IPS-11a (cell line): ENCODE measurements around the gene RPL23.

Experiments
- H3K4me3 ChIP-seq: one replicate; pipeline ENCODE4 v1.5.1; 2013; ENCODE audit warnings: low read depth, low read length, control low read depth

RPL23 gene

DNA sequence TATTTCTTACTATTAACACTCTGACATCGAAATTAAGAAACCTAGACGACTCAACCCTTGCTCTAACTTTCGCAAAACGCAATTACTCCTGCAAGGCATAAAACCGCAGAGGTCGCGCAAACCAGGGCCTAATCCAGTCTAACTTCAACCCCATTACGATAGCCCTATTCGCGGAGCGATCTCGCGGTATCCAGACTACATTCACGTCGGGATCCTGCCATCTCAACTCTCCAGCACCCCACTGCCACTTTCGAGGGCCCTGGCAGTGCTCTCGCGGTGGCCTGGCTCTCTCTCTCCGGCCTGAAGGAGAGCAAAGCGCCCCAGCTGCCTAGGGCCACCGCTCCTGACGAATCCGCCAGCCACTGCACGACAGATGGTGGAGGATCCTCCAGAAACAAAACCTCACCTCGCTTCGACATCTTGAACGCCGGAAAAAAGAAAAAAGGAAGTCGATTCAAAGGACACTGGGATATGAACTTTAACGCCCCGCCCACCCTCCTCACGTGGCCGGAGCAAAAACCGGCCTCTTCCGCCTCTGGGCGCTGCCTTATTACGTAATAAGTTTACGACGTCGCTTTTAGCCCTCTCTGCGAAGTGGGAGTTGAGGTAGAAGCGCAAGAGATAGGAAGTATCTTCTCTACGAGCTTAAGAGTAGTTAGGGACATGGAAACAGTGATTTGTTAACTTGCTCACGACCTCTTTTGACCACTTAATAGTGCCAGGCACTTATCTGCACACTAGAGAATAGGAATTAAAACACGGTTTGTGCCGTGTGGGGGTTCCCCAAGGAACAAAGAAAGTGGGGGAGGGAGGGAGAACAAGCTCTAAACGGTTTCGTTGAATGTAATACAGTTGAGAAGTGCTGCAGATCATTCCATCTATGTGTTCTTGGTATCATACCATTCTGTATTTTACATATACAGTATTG, at the start of gene RPL23:
Gene RPL23, minus strand, starts transcription at position 430 of the 928 bp plus-strand sequence. Its CDS starts 11 bp downstream, at position 419.
- H3K4me3 ChIP-seq, result peak within 1 kb of the TSS; percentile 99

DNA sequence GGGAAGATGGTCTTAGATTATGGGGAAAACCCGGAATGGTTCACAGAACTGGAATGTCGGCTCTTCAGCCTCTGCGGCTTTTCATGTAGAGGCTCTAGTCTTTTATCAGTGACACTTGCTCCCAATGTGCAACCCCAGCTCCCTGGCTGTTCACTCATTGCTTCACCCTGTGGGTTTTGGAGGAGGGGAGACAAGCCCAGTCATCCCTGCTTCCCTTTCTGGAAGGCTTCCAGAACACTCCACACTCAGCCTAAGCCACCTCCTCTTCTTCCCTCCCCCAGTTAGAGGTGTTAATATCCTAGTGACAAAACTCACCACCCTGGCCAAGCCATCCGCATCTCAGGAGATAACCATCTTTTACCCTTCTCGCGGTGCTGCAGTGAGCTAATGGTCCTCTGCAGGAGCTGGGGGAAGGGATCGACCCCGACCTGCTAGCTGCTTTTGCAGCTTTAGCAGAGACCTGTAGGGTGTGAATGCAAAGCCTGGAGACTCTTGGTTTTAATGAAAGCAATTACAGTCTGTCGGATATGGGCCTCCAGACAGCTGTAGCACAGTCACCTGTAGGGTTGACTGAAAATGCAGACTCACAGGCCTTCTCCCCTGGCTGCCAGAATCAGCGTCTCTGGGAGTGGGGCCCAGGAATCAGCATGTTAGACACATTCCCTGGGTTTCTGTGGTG, 47.6 kb upstream of the RPL23 start:
- no peak overlapping the region for H3K4me3 ChIP-seq

DNA sequence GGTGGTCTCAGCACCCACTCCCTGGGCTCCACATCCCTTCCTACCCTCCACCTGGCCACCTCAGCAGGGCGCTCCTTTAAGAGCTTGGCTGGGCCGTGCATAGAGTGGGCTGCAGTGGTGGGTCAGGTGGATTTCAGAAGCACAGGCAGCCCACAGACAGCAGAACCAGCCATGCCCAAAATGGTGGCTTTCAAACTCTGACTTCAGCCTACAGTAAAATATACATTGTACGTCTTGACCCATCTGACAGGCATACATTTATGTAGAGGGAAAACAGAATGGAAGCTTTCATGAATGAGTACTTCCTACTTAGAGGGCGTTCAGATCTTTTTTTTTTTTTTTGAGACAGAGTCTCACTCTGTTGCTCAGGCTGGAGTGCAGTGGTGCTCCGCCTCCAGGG, 45.9 kb upstream of the RPL23 start:
- no peak overlapping the region for H3K4me3 ChIP-seq

DNA sequence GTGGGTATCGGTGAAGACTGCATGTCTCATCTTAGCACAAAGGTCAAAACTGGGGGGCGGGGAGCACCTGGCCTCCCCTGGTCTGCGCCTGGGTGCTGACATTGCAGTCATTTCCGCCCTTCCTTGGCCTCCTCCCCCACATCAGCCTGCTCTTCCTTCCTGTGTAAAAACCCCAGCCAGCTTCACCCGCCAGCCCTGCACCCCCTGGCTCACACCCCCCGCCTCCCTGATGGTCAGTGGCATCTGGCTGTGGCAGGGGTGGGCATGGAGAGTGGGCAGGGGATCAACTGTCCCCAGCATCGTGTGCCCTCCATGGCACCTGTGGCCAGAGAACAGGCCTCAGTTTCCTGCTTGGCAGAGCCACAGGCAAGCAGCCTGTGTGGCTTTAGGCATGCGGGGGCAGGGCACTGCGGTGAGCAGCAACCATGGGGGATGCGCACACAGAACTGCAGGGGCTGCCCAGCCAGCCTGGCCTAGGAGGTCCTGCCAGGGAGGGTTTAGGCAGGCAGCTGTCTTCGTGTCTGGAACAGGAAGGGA, 45.4 kb upstream of the RPL23 start:
- no peak overlapping the region for H3K4me3 ChIP-seq

DNA sequence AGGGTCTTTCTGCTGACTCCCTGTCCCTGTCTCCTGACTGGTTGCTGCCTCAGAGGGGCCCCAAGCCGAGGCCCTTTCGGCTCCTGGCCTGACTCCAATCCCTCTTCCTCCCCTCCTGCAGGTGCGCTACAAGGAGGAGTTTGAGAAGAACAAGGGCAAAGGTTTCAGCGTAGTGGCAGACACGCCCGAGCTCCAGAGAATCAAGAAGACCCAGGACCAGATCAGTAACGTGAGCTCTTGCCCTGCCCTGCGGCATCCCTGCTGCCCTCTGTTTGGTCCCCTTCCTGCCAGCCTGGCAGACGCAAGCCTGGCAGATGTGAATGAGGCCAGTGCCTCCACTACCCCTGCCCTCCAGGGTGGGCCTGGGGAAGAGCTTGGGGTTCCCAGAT, 44.8 kb upstream of the RPL23 start:
- no peak overlapping the region for H3K4me3 ChIP-seq

DNA sequence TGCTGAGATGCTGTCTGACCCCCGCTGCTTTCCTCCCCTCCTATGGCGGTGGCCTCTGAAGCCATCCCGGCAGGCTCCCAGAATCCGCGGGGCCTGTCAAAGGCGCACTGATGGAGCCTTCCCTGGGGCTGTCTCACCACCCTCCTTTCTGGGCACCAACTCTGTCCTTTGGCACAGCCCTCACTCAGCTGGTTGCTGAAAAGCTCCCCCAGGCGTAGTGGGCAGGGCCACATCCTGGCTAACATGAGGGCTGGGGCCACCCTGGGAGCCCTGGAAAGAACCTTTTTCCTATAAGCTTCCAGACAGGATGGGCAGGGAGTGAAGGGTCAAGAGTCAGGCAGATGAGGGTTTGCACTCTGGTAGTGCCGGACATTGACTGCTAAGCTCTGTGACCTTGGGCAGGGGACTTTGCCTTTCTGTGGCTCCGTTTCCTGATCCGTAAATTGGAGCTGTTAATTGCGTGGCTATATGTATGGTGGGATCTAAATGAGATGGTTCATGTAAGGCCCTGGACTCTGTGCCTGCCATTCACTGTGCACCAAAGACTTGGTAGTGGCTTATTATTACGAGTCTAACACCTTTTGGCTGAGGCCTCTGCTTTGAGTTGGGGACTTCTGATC, 44.3 kb upstream of the RPL23 start:
- H3K4me3 ChIP-seq, result no peak overlapping the region

DNA sequence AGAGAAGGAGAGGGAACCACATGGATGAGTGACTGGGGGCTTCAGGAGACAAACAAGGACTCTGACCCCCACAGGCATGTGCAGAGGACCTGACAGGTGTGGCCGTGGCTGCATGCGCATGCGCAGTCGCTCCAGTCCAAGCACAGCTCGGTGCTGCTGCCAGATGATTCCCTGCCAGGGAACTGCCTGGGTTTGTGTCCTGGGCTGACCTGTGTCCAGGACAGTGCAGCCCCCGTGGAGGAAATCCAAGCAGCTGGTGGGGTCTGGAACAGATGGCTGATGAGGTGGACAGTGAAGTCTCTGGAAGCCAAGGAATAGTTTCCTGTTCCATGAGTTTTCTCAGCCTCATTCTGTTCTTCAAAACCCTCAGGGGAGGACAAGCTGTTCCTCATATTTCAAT, 43.7 kb upstream of the RPL23 start:
- no peak overlapping the region for H3K4me3 ChIP-seq

DNA sequence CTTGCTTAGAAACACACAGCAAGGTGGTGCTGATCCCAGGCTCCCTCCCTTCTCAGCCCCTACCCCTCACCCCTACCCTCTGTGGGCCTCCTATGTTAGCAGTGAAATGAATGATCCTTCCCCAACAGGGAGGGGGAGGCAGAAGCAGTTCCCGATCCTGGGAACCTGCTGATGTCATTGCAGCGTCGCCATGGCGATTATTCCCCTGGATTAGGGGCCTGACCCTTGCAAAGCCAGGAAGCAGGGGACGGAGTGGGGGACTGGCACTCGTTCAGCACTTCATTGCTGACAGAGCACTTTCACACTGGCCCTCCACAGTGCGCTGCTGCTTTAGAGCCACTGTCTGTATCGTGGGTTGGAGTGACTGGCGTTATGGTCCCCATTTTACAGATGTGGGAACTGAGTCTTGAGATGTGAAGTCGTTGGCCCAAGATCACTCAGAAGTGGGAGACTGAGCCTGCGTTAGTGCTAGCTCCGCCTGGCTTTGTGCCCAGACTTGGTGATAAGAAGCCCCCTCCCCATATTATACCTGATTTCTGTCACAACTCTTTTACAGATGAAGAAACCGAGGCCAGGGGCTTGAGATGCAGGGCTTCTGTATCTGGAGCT, 42.9 kb upstream of the RPL23 start:
- no peak overlapping the region for H3K4me3 ChIP-seq

DNA sequence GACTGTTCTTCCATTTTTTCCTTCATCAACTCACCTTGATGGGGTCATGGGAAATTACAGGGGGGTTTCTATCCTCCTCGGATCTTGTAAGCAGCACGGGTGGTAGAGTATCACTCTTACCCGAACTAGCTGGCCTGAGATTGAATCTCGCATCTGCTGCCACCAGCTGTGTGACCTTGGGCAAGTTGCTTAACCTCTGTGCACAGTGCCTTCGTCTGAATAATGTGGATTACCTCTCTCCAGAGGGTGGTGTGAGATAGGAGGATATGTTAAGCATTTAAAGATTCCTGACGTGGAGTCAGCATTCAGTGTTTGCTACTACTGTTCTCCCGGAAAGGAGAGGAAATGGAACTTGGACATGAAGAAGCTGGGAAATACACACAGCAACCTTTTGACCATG, 40.8 kb upstream of the RPL23 start:
- H3K4me3 ChIP-seq, result no peak overlapping the region

DNA sequence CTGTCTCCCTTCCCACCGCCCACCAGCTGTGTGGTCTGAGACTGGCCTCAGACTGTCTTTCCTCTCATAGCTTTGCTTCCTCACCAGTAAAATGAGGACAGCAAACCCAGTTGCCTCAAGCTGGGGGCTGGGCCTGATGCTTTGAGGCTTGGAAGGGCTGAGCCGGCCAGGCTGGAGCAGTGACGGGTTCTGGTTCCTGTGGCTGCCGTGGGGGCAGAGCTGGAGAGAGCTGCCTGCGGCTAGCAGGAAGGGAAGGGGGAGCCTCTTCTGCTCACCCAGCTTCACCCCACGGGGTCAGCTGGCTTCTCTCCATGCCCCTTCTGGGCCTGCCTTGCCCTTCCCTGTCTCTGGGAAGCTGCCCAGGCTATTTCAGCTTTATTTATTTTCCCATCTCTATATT, 40.1 kb upstream of the RPL23 start:
- no peak overlapping the region for H3K4me3 ChIP-seq

DNA sequence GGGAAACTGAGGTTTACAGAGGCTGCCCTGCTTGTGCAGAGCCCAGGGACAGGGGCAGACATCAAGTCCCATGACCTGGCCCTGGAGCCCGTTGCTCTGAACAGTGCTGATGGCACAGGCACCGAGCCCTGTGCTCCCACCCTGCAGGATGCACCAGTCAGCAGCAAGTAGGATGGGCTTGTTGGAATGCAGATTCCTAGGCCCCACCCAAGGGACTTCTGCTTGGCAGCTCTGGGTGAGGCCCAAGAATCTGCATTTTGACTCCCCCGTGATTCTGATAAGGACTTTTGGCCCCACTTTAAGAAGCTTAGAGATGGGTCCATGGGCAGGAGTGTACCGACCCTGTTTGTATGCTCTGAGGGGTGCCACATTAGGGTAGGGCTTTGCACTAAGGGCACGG, 39.6 kb upstream of the RPL23 start:
- no peak overlapping the region for H3K4me3 ChIP-seq

DNA sequence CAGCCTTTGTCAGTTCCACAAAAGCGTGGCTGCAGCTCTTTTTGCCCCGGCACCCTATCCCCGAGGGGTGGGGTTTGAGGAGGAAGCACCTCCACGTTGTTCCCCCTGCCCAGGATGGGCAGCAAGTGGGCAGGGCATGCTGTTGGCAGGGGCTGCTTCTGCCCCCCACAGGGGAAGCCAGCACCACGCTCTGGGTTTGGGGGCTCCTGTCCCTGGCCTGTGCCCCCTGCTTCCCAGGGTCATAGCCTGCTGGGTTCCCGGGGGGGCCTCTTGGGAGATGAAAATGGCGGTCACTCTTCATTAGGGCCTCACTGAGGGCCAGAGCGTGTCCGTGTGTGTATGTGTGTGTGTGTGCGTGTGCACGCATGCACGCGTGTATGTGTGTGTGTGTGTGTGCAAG, 39.1 kb upstream of the RPL23 start:
- H3K4me3 ChIP-seq, result no peak overlapping the region

DNA sequence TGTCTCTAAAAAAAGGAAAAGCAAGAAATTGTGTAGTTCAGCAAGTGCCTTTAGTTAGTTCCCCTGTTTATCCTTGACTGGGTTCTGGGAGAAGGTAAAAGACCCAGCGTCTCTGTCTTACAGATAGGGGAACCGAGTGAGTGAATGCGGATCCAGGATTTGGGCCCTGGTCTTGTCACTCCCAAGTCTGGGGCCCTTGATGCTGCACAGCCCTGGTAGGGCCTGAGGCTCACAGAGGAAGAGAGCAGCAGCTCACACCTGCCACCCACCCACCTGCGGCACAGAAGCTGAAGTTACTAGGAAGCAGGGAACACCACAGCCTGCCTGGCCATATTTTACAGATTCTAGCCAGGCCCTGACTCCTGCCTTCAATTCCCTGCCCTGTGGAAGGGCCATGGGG, 38.6 kb upstream of the RPL23 start:
- H3K4me3 ChIP-seq, result no peak overlapping the region

DNA sequence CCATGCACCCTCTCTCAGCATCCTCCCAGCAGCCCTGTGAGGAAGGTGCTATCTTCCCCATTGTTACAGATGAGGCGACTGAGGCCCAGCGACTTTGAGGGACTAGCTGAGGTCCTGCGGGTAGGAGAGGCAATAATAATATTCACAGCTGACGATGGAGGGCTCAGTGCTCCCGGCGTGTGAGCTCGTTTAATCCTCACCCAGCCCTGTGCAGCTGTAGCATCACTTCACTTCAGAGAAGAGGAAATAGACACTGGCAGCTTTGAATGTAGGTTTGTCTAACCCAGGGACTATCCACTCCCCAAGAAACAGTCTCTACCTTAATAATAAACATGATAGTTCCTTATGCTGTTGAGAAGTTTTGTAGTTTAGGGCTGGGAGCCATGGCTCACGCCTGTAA, 37.9 kb upstream of the RPL23 start:
- H3K4me3 ChIP-seq, result no peak overlapping the region

DNA sequence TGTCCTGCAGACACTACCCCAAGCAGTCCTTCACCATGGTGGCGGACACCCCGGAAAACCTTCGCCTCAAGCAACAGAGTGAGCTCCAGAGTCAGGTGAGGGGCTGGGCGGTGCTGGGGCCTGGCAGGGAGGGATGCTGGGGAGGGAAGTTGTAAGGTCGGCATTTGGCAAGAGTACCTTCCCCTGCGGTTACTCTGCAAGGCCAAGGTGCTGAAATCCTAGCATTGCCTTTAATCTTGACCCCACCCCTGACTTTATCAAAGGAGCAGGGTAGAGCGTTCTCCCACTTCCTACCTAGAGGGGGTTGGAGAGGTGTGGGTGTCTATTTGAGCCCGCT, 36.9 kb upstream of the RPL23 start:
- no peak overlapping the region for H3K4me3 ChIP-seq

DNA sequence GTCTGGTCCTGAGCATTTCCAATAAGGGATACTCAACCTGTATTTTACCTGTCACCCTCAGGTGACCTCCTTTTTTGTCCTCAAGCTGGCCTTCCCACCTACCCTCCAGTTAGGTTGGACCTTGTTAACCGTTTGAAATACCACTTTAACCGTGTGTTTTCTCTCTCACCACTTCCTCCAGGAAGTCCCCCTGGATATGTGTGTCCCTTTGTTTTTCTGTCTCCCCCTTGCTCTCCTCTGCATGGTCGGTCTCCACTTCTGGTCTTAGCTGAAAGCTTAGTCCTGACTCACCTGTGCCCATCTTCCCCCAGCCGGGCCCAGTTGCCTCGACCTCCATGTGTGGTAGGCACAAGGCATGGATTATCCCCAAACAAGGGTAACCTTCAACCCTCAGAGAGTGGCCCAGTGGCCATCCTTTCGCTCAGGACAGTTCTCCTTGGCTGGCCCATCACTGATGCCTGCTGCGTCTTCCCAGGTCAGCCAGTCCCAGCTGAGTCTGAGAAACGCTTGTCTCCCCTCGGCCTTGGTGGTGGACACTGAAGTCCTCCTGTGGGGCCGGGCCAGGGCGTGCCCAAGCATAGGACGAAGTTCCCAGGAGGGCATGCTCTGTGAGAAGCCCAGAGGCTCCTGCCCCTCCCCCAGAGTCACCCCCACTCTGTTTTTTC, 36.4 kb upstream of the RPL23 start:
- no peak overlapping the region for H3K4me3 ChIP-seq

DNA sequence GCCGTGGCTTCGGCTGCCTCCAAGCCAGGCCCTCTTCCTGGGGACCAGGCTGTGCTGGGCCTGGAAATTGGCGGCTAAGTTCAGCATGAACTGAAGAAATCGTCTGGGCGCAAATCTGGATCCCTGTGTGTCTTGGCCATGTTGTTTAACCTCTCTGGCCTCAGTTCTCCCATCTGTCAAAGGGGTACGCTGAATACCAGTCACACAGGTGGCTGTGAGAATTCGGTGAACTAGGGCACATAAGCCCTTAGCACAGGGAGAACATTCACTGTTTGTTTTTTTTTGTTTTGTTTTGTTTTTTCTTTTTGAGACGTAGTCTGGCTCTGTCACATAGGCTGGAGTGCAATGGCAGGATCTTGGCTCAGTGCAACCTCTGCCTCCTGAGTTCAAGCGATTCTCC, 35.3 kb upstream of the RPL23 start:
- no peak overlapping the region for H3K4me3 ChIP-seq

DNA sequence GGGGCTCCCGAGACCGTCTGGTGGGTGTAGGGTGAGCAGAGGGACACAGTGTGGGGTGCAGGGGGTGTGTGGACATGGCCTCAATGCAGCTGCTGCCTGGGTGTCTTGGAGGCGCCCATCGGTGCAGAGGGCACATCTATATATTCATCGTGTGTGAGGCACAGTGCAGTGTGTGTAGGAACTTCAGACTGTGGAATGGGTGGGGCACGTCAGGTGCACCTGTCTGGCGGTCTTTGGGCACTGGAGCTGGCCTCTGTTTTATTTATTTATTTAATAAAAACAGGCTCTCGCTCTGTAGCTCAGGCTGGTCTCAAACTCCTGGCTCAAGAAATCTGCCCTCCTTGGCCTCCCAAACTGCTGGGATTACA, 33.1 kb upstream of the RPL23 start:
- no peak overlapping the region for H3K4me3 ChIP-seq

DNA sequence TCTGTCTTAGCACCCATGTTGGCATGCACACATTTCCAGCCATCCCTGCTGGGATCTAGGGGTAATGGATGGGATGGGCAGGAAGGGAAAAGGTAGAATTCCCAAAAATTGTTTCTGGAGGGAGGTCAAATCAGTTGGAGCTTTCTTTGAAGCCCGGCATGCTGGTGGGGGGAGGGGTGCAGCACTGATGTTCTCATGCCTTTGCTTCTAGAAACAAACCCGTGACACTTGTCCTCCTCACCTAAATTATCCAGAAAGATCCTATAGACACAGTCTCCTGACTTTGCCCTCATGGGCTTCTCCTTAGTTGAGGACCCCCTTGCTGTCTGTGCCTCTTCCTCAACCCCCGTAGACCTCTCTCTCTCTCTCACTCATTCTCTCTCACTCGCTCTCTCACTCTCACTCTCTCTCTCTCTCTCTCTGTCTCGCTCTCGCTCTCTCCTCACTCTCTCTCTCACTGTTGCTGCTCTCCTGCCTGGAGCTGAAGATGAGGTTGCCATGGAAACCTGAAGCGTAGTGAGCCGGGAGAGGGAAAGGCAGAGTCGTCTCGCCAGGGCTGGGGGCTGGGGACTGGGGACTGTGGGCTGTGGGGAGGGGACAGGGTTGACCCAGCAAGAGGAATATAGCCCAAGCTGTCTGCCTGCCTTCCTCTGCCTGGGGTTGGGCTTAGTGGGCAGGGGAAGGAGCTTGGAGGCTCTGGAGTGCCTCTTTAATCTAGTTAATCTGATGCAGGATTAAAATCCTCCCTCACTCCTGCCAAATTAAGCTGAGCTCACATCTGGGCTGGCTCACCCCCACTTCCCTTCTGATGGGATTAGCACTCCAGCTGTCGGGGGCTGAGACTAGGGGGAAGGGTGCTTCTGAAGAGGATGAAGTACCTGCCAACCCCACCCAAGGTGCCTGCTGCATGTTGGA, 32.5 kb upstream of the RPL23 start:
- no peak overlapping the region for H3K4me3 ChIP-seq
